RPMI7951 (cell line): Measurements from ENCODE around the gene NALCN. TPM values are rescaled to one million over a fixed set of nuclear protein-coding genes. Genes with fewer than 3 reads are reported as not detected.
"Not testable (repeated sequence)": the region's sequence is repeated elsewhere in the genome, so short reads cannot be mapped to it uniquely, and the experiment has no call there.

Experiments
- DNase-seq: peaks from one replicate; pipeline ENCODE4 v3.0.0-alpha.2; 2012; ENCODE audit warnings: low read depth
- total RNA-seq: library from RNA; depleted of rRNA; stranded (reverse); fragments of >200 nt; shearing (Covaris generic); gene quantifications from 2 replicates; pipeline ENCODE4 v1.2.3, GENCODE V29; 2014

The NALCN gene
- total RNA-seq, 1 experiment from 2014 or later, result 3.2 TPM

DNA sequence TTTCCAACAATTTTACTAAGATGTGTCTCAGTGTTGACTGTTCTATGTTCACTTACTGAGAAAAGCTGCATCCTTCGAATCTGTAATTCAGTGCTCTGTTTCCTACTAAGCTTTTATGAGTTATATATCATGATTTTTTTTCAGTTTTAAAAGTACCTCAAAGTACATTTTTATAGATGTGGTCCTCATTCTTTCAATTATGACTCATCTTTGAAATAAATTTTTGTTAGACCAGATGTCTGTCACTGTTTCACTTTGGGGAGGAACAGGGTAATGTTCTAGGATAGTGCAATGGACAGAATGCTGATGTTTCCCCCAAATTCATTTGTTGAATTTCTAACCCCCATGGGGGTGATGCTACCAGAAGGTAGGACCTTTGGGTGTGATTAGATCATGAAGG lies 74.8 kb downstream of the NALCN start:
- no peak for DNase-seq

- no peak for DNase-seq
Measured at GRCh38 chr13:101339202-101339601, 77.1 kb downstream of the NALCN start.

DNA sequence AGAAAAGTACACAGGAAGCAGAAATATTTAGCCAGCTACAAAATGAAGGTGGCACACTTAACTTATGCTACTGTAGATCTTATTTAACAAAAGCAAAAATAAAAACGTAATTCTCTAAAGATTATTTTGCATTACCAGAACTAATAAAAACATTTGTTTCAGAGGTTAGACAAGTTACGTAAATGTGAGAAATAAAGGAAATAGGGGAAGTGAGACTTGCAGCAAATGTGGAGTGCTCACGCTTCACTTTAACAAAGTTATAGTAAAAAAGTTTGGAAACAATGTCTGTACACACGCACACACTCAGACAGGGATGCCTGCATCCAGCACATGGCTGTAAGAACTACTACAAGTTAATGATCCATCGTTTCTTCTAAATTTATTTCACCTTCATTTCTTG lies 83.7 kb downstream of the NALCN start:
- DNase-seq, result no peak

DNA sequence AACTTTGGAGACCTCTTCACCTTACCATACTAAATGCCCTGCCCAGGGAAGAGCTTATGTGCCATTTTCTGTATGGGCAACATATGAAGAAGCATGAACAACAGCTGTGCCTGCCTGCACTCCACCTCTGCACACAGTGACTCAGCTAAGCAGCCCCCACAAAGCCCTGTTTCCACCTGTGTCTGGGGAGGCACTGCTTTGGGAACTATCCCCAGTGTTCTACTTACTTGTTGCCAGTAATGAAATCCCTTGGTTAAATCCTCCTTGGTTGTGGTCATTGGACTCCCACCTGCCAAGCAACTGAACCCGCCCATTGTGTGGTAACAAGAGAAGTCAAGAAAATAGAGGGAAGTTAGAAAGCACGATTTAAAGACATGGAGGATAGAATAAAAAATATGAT lies 84.6 kb downstream of the NALCN start:
- DNase-seq, result no peak

- peak; percentile 28 for DNase-seq
Measured at GRCh38 chr13:101327871-101328270, 88.4 kb downstream of the NALCN start.

DNA sequence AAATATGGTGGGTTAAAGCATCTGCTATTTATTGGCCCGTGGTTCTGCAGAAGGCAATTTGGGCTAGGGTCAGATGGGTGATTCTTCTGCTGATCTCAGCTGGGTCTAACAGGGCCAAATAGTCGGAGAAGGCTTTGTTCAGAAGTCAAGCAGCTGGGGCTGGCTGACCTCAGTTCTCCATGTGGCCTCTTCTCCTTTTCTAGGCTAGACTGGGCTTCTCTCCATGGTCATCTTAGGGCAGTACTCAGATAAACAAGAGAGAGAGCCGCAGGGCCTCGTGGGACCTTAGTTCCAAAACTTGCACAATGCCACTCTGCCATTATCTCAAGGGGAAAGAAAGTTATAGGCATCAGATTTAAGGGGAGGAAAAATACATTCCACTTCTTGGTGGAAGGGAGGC lies 89.6 kb downstream of the NALCN start:
- no peak for DNase-seq

- DNase-seq, result no peak
Measured at GRCh38 chr13:101325423-101325822, 90.9 kb downstream of the NALCN start.

DNA sequence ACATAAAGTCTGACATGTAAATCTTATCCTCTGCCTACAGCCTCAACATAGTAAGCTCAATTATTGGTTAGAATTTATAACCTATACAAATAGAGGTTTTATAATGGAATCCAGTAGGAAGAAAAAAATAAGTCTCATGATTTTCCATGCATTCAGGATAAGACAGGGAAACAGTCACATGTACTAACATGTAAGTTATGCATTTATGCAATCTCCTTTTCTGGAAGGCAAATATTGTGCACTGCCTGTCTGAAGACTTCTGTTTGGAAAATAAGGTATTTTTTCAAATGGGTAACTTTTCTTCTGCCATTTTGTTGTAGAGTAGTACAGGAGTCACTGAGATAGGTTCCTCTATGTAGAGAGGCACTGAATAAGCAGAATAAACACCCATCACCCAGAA lies 92.7 kb downstream of the NALCN start:
- DNase-seq, result no peak

DNA sequence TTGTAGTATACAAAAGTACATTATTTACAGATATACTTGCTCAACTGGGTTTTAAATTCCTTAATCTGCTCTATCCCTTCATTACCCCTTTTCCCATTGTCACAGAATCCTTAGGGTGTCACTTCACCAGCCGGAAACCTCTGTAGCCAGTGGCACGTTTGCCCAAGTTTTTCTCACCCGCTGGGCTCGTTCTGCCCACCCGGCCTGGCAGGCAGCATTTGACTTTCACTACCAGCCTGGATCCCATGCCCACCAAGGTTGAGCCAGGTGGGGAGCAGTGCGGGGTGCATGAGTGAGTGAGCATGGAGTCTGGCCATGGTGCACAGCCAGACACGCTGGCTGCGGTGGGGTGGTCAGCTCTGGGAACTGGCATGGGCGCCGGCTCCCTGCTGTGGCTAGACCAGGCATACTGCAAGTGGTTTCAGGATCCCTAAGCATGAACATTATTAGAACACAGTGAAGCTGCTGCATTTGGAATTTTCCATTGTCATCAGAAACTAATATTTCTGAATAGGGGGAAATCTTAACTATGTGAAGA lies 98.3 kb downstream of the NALCN start:
- peak; percentile 29 for DNase-seq

GRCh38 chr13:101313479-101313878 lies 102.8 kb downstream of the NALCN start:
- DNase-seq, result not testable (repeated sequence)

DNA sequence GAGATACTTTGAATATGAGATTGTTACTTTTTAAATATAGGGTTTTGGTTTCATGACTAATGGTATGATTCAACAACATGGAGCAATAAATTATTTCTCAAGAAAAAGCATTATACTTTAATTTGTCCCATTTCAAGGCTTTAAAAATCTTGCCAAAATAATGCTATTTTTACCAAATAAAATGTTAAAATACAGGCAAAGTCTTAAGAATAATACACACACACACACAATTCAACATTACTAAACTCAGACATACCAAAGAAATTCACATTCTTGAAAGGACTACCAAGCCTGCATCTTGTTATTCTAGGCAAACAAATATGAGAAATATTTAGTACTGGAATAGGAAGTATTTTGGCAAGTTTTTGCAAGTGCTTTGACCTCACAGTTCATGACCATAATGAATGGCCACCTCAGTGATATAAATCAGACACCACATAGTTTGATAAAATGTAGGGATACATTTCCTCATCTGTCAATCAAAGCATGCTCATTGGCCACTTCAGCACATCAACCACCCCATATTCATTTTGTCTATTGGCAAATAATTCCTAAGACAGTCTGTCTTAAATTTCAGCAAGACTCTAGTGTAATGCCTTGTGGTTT lies 107.2 kb downstream of the NALCN start:
- DNase-seq, result peak; percentile 30

GRCh38 chr13:101308247-101309013 lies 107.9 kb downstream of the NALCN start:
- DNase-seq, result no peak

GRCh38 chr13:101307181-101307701 lies 109.1 kb downstream of the NALCN start:
- peak; percentile 91 for DNase-seq

- DNase-seq, result no peak
Measured at GRCh38 chr13:101306773-101307172, 109.5 kb downstream of the NALCN start.

DNA sequence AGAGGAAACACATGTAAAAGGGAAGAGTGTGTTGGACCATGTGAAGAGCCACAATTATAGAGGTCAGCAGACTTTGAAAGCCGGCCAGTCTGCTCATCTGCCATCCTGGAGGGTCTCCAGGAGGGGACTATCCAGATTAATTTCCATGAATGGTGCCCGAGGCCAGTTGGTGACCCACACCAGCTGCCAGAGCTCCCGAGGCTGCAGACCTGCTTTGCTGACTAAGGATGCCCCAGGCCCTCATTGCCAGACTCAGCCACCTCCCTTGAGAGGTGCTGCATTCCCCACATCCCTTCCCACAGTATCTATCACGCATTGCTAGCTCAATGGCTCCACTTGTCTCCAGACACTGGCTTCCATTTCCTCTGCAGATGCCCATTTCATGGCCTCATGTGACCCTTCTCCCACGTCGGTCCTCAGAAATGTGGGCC lies 110.3 kb downstream of the NALCN start:
- peak; percentile 97 for DNase-seq

GRCh38 chr13:101303521-101303920 lies 112.8 kb downstream of the NALCN start:
- no peak for DNase-seq

DNA sequence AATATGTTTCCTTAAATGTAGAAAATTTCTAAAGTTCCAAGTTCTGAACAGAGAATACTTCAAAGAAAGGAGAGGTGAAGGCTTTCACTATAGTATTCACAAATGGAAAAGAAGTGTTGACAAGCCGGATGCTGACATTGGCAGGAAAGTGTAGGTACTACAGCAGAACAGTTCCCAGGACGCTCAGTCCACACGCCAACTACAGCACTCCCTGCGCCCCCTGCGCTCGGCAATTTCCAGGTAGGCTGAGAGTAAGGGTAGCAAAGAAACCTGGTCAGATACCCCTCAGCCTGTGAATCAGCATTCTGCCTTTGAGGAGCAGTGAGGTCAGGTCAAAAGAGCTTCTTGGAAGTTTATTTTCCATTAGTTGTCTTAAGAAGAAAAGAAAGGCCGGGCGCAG lies 115.3 kb downstream of the NALCN start:
- no peak for DNase-seq

- DNase-seq, result no peak
Measured at GRCh38 chr13:101300531-101300930, 115.8 kb downstream of the NALCN start.

- no peak for DNase-seq
Measured at GRCh38 chr13:101298517-101298916, 117.8 kb downstream of the NALCN start.

GRCh38 chr13:101297794-101298193 lies 118.5 kb downstream of the NALCN start:
- DNase-seq, result no peak

GRCh38 chr13:101292711-101293110 lies 123.6 kb downstream of the NALCN start:
- DNase-seq, result no peak

DNA sequence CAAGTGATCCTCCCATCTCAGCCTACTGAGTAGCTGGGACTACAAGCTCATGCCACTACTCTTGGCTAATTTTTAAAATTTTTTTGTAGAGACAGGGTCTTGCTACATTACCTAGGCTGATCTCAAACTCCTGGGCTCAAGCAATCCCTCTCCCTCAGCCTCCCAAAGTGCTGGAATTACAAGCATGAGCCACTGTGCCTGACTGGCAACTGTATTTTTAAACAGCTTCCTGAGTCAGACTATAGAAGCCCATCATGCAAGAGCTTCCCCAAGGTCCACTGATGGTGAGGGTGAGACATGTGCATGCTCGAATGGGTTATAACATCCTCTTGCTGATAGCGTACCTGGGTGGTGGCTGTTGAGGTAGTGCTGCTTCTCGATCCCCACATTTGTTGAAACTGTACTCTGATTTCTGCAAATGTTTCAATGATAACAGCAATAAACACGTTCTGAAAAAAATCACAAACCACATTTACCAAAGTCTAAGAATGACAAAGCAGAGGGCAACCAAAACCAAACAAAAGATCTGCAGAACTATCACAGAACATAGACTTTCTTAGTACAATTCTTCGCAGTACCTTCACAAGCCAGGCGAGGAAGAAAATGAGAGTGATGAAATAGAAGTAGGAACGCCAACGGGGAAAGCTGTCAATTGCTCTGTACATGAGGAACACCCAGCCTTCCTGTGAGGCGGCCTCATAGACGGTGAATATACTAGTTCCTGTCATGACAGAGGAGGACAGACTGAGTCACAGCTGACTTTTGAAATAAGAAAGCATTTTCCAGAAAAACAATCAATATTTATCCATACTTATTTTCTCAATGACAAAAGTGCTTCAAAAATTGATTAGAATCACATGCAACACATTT lies 124.4 kb downstream of the NALCN start:
- DNase-seq, result peak; percentile 41
